Measurements from ENCODE around the gene CEP104. TPM values are rescaled to one million over a fixed set of nuclear protein-coding genes. Genes with fewer than 3 reads are reported as not detected.

The CEP104 gene
- total and polyA plus RNA-seq, 8 donors: 7.0 to 128 (median 28.7) TPM

GRCh38 chr1:3824650-3825049, 32.4 kb downstream of the CEP104 start:
- DNase-seq: no peak
- no peak for TF ChIP-seq CTCF (IDR thresholded peaks at IDR 0.05)
- no peak for TF ChIP-seq POLR2AphosphoS5 (IDR thresholded peaks at IDR 0.05)
- no peak for TF ChIP-seq POLR2A (IDR thresholded peaks at IDR 0.05)
- TF ChIP-seq EP300 (IDR thresholded peaks at IDR 0.05): no peak
- Histone ChIP-seq H3K4me3 (no peak overlapping the region), H3K9me3 (no peaks in the 10 kb centered on the region), H3K36me3 (peaks cover 77 to 100% (median 100%) of the 10 kb centered on the region in 4 donors), H3K27ac (no peak overlapping the region), H3K4me1 (no peaks in the 10 kb centered on the region), H3K27me3 (no peaks in the 10 kb centered on the region)
- WGBS, 5 donors: 79 to 96% (median 89%) methylated on average over 5 to 8 of the region's 8 CpGs
- intact Hi-C loops (cut with DNase I; ENCODE audit: low total_unique reads): no loop called here

- Histone ChIP-seq H3K36me3 (peaks cover 57 to 100% (median 92%) of the 10 kb centered on the region in 4 donors), H3K27me3 (no peaks in the 10 kb centered on the region), H3K9me3 (no peaks in the 10 kb centered on the region), H3K4me3 (no peak overlapping the region), H3K4me1 (no peaks in the 10 kb centered on the region), H3K27ac (no peak overlapping the region)
- no peak for DNase-seq
- 82 to 91% (median 89%) methylated on average over 13 to 16 of the region's 16 CpGs for WGBS, 5 donors
- TF ChIP-seq POLR2A (IDR thresholded peaks at IDR 0.05) (no peak), CTCF (IDR thresholded peaks at IDR 0.05) (no peak), EP300 (IDR thresholded peaks at IDR 0.05) (no peak), POLR2AphosphoS5 (IDR thresholded peaks at IDR 0.05) (no peak)
- intact Hi-C loops (cut with DNase I; ENCODE audit: low total_unique reads): no loop called here
Observed at GRCh38 chr1:3822421-3822820, 34.6 kb downstream of the CEP104 start.

- H3K4me1 ChIP-seq: no peaks in the 10 kb centered on the region
- no peak overlapping the region for H3K27ac ChIP-seq
- no peaks in the 10 kb centered on the region for H3K9me3 ChIP-seq
- TF ChIP-seq EP300 (IDR thresholded peaks at IDR 0.05) (no peak), CTCF (IDR thresholded peaks at IDR 0.05) (no peak)
- no peak overlapping the region for H3K4me3 ChIP-seq
- DNase-seq: no peak
- 89 to 94% (median 90%) methylated on average over 15 of the region's 15 CpGs for WGBS, 5 donors
- H3K36me3 ChIP-seq: peaks cover 55 to 98% (median 89%) of the 10 kb centered on the region in 4 donors
- no peaks in the 10 kb centered on the region for H3K27me3 ChIP-seq
- intact Hi-C loops (cut with DNase I; ENCODE audit: low total_unique reads): no loop called here
Observed at GRCh38 chr1:3821908-3822307, 35.1 kb downstream of the CEP104 start.

- Histone ChIP-seq H3K27ac (no peak overlapping the region), H3K36me3 (peaks cover 52 to 98% (median 88%) of the 10 kb centered on the region in 4 donors), H3K9me3 (no peaks in the 10 kb centered on the region), H3K4me1 (no peaks in the 10 kb centered on the region), H3K4me3 (no peak overlapping the region), H3K27me3 (no peaks in the 10 kb centered on the region)
- WGBS, 5 donors: 81 to 91% (median 85%) methylated on average over 12 to 13 of the region's 13 CpGs
- DNase-seq: no peak
- TF ChIP-seq POLR2AphosphoS5 (IDR thresholded peaks at IDR 0.05) (no peak), CTCF (IDR thresholded peaks at IDR 0.05) (no peak), EP300 (IDR thresholded peaks at IDR 0.05) (no peak), POLR2A (IDR thresholded peaks at IDR 0.05) (no peak)
- intact Hi-C loops (cut with DNase I; ENCODE audit: low total_unique reads): no loop called here
Observed at GRCh38 chr1:3821447-3821846, 35.6 kb downstream of the CEP104 start.

Data from stomach (tissue), 9 donors.